GM06990 (cell line): Measurements from ENCODE around the gene INTS4.
A peak's percentile ranks its signal among the peaks of the same experiment; 100 is the strongest.
"Not testable (repeated sequence)": the region's sequence is repeated elsewhere in the genome, so short reads cannot be mapped to it uniquely, and the experiment has no call there.

Experiments
- DNase-seq: peaks from one replicate; pipeline ENCODE4 v3.0.0-alpha.2; 2011; ENCODE audit not compliant: insufficient read length; ENCODE audit errors: extremely low read depth
- H3K27me3 ChIP-seq: replicated peaks from 2 replicates; pipeline ENCODE4 v1.6.0; 2011; ENCODE audit warnings: low read length; ENCODE audit not compliant: control insufficient read depth, insufficient read depth
- H3K36me3 ChIP-seq: 2 replicates; pipeline ENCODE4 v1.5.1; 2011; ENCODE audit warnings: low read length; ENCODE audit not compliant: control insufficient read depth, insufficient read depth
- H3K4me3 ChIP-seq: replicated peaks from 2 replicates; pipeline ENCODE4 v1.5.1; 2011; ENCODE audit warnings: low read depth, mild to moderate bottlenecking, control low read depth, low read length
- TF ChIP-seq, protein P1 (sequence below): IDR thresholded peaks from 2 replicates; pipeline ENCODE4 v1.5.1; 2011; ENCODE audit warnings: low read length, control low read depth, mild to moderate bottlenecking, inconsistent platforms; ENCODE audit not compliant: insufficient read depth, poor library complexity, severe bottlenecking

INTS4 gene, protein sequence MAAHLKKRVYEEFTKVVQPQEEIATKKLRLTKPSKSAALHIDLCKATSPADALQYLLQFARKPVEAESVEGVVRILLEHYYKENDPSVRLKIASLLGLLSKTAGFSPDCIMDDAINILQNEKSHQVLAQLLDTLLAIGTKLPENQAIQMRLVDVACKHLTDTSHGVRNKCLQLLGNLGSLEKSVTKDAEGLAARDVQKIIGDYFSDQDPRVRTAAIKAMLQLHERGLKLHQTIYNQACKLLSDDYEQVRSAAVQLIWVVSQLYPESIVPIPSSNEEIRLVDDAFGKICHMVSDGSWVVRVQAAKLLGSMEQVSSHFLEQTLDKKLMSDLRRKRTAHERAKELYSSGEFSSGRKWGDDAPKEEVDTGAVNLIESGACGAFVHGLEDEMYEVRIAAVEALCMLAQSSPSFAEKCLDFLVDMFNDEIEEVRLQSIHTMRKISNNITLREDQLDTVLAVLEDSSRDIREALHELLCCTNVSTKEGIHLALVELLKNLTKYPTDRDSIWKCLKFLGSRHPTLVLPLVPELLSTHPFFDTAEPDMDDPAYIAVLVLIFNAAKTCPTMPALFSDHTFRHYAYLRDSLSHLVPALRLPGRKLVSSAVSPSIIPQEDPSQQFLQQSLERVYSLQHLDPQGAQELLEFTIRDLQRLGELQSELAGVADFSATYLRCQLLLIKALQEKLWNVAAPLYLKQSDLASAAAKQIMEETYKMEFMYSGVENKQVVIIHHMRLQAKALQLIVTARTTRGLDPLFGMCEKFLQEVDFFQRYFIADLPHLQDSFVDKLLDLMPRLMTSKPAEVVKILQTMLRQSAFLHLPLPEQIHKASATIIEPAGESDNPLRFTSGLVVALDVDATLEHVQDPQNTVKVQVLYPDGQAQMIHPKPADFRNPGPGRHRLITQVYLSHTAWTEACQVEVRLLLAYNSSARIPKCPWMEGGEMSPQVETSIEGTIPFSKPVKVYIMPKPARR

DNA sequence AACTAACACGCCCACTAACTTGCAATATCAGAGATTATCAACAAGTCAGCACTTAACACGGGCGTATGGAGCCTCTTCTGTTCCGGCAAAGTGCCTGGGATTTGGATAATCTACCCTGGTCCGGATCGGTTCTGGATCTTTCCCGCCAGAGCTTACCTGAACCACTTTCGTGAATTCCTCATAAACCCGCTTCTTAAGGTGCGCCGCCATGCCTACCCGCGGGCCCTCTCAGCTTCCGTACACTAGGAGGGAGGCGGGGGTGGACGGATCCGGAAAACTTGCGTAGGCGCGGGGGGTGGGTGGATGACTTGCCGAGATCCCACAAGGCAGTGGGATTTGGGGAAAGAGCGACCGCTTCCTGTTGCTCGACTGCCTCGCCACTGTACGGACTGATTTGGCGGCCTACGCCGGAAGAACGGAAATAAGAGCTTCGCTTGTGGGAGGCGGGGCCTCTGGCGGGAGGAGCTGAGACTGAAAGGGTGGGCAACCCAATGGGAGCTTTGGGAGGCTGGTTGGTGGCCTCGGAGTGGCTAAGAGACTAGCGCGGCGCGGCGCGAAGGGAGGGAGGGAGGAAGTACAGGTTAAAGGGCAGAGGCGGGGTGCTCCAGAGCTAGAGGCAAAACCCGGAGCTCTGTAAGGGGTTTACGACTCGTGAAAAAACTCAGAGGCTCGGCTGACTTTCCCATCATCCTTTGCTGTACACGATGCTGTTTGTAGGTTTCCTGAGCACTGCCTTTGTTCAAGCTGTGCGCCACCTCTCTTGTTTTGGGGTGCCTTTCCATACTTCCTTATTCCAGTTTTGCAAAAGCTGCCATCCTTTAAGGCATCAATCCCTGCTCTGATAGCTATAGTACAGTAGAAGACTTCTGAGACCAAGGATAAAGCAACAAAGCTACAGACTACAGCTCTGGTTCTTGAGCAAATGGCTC, at the start of gene INTS4:
Gene INTS4, minus strand, starts transcription at position 235 of the 929 bp plus-strand sequence. Its CDS starts 25 bp downstream, at position 210.
- DNase-seq: peak; percentile 97
- TF ChIP-seq, protein P1, sequence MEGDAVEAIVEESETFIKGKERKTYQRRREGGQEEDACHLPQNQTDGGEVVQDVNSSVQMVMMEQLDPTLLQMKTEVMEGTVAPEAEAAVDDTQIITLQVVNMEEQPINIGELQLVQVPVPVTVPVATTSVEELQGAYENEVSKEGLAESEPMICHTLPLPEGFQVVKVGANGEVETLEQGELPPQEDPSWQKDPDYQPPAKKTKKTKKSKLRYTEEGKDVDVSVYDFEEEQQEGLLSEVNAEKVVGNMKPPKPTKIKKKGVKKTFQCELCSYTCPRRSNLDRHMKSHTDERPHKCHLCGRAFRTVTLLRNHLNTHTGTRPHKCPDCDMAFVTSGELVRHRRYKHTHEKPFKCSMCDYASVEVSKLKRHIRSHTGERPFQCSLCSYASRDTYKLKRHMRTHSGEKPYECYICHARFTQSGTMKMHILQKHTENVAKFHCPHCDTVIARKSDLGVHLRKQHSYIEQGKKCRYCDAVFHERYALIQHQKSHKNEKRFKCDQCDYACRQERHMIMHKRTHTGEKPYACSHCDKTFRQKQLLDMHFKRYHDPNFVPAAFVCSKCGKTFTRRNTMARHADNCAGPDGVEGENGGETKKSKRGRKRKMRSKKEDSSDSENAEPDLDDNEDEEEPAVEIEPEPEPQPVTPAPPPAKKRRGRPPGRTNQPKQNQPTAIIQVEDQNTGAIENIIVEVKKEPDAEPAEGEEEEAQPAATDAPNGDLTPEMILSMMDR: no peak
- Histone ChIP-seq H3K27me3 (no peaks in the 10 kb centered on the region), H3K36me3 (no peaks in the 10 kb centered on the region; the same call in 1 of the 2 replicates), H3K4me3 (peak within 1 kb of the TSS; percentile 91)

DNA sequence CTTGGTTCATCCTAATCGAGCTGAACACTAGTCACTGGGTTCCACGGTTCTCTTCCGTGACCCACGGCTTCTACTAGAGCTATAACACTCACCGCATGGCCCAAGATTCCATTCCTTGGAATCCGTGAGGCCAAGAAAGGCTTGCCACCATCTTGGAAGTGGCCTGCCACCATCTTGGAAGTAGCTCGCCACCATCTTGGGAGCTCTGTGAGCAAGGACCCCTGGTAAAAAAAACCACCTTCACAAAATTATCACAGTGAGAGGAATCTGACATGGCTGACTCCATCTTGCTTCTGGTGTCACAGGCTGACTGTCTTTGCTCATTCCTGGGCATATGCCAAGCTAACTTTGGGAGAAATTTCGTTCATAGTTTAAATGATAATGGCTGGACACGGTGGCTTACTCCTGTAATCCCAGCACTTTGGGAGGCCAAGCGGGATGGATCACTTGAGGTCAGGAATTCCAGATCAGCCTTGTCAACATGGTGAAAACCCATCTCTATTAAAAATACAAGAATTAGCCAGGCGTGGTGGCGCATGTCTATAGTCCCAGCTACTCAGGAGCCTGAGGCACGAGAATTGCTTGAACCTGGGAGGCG, 47.5 kb upstream of the INTS4 start:
- Histone ChIP-seq H3K27me3 (no peaks in the 10 kb centered on the region), H3K36me3 (no peaks in the 10 kb centered on the region), H3K4me3 (no peak overlapping the region)
- no peak for DNase-seq
- TF ChIP-seq, protein P1: no peak

DNA sequence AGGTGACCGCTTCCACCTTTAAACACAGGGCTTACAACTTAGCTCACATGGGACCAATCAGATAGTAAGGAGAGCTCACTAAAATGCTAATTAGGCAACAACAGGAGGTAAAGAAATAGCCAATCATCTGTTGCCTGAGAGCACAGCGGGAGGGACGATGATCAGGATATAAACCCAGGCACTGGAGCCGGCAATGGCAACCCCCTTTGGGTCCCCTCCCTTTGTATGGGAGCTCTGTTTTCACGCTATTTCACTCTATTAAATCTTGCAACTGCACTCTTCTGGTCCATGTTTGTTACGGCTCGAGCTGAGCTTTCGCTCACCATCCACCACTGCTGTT, 46.9 kb upstream of the INTS4 start:
- not testable (repeated sequence) for H3K4me3 ChIP-seq, H3K36me3 ChIP-seq, H3K27me3 ChIP-seq, DNase-seq

DNA sequence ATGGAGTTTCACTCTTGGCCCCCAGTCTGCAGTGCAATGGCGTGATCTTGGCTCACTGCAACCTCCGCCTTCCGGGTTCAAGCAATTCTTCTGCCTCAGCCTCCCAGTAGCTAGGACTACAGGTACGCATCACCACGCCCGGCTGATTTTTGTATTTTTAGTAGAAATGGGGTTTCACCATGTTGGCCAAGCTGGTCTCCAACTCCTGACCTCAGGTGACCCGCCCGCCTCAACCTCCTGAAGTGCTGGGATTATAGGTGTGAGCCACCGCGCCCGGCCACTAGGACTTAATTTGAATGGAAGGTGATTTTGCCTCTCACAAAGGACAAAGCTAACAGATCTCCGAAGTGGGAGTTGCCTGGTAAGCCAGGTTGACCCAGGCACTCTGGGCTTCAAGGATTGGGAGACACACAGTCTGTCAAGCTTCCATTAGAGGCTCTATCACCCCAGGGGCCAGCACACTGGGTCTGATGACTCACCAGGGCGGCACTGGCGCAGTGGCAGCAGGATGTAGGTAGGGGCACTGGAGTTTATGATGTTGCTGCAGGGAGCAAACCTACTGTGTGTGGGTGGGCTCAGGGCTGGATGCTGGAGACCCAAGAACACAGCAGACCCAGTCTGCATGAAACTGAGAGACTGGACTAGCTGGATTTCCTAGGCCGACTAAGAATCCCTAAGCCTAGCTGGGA, 46.4 kb upstream of the INTS4 start:
- no peak overlapping the region for H3K4me3 ChIP-seq
- TF ChIP-seq, protein P1: no peak

DNA sequence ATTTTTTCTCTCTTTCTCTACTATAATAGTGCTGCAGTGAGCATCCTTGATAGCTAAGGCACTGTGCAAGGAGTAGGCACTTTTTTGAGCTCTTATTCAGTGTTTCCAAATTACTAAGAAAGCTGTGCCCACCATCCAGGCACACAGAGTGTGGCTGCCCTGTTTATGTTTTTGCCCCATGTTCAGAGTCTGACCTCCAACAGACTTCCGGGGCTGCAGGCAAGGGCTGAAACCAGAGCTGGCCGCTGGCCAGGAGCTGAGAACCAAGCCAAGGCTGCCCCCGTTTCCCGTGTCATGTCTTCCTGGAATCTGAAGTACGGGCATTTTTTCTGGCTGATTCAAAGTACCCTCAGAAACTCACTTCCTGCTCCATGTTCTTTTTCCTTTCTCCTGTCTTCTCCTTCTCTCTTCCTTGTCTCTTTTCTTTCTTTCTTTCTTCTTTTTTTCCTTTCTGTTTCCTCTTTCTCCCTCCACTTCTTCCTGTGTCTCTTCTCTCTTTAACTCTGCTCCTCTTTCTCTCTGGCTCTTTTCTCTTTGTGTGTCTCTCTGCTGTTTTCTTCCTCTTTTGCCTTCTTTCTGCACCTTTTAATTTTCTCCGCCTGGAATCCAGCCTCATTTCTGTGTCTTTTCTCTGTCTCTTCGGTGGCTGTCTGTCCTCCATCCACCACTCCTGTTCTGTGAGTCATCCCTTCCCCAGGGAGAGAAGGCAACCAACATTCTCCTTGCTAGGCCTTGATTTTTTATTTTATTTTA, 45.6 kb upstream of the INTS4 start:
- H3K36me3 ChIP-seq: no peaks in the 10 kb centered on the region
- DNase-seq: peak; percentile 45
- TF ChIP-seq, protein P1: no peak
- peak overlapping the region; percentile 23; the same call in 1 of the 2 replicates for H3K4me3 ChIP-seq
- no peaks in the 10 kb centered on the region for H3K27me3 ChIP-seq

More for the DNA sequence above, 46.4 kb upstream of the INTS4 start:
- no peaks in the 10 kb centered on the region for H3K27me3 ChIP-seq
- DNase-seq: no peak
- H3K36me3 ChIP-seq: no peaks in the 10 kb centered on the region
